ENCODE data around the gene CNPY1. TPM values are rescaled to one million over a fixed set of nuclear protein-coding genes. Genes with fewer than 3 reads are reported as not detected.
"Not testable (repeated sequence)": the region's sequence is repeated elsewhere in the genome, so short reads cannot be mapped to it uniquely, and the experiment has no call there.

Gene CNPY1
- total RNA-seq, 2 donors from 2014 or later: not detected

- no peak for DNase-seq
- no peak overlapping the region for H3K9ac ChIP-seq (ENCODE audit: low read depth in 2 of 2, low read length in 2 of 2)
- H3K27me3 ChIP-seq: peaks cover 3% of the 10 kb centered on the region
- H3K4me3 ChIP-seq: no peak overlapping the region
- no peak overlapping the region for H3K27ac ChIP-seq
- H3K4me1 ChIP-seq: no peaks in the 10 kb centered on the region
- intact Hi-C loops (cut with DNase I): no loop called here
- H3K9me3 ChIP-seq: no peaks in the 10 kb centered on the region
- H3K36me3 ChIP-seq: no peaks in the 10 kb centered on the region
- TF ChIP-seq CTCF (IDR thresholded peaks at IDR 0.05): no peak
These were observed 22.3 kb downstream of the CNPY1 start for GRCh38 chr7:155524018-155524556.

GRCh38 chr7:155523168-155523675, 23.1 kb downstream of the CNPY1 start:
- Histone ChIP-seq H3K4me1 (no peaks in the 10 kb centered on the region), H3K9ac (ENCODE audit: low read depth in 2 of 2, low read length in 2 of 2) (no peak overlapping the region), H3K9me3 (no peaks in the 10 kb centered on the region), H3K4me3 (no peak overlapping the region), H3K27me3 (peaks cover 3% of the 10 kb centered on the region), H3K36me3 (no peaks in the 10 kb centered on the region), H3K27ac (no peak overlapping the region)
- intact Hi-C loops (cut with DNase I): no loop called here
- no peak for DNase-seq
- TF ChIP-seq CTCF (IDR thresholded peaks at IDR 0.05): no peak

GRCh38 chr7:155521743-155522398, 24.5 kb downstream of the CNPY1 start:
- Histone ChIP-seq H3K4me1 (no peaks in the 10 kb centered on the region), H3K9ac (ENCODE audit: low read depth in 2 of 2, low read length in 2 of 2) (no peak overlapping the region), H3K27ac (no peak overlapping the region), H3K9me3 (no peaks in the 10 kb centered on the region), H3K4me3 (no peak overlapping the region), H3K27me3 (peaks cover 3% of the 10 kb centered on the region), H3K36me3 (no peaks in the 10 kb centered on the region)
- DNase-seq: no peak
- intact Hi-C loops (cut with DNase I): no loop called here
- TF ChIP-seq CTCF (IDR thresholded peaks at IDR 0.05): no peak

- H3K9me3 ChIP-seq: no peaks in the 10 kb centered on the region
- no peak overlapping the region for H3K4me3 ChIP-seq
- TF ChIP-seq CTCF (IDR thresholded peaks at IDR 0.05): no peak
- intact Hi-C loops (cut with DNase I): no loop called here
- H3K9ac ChIP-seq (ENCODE audit: low read depth in 2 of 2, low read length in 2 of 2): no peak overlapping the region
- H3K27ac ChIP-seq: no peak overlapping the region
- peaks cover 3% of the 10 kb centered on the region for H3K27me3 ChIP-seq
- no peaks in the 10 kb centered on the region for H3K4me1 ChIP-seq
- no peak for DNase-seq
- H3K36me3 ChIP-seq: no peaks in the 10 kb centered on the region
These were observed 25.2 kb downstream of the CNPY1 start for GRCh38 chr7:155521007-155521742.

GRCh38 chr7:155520114-155520513, 26.2 kb downstream of the CNPY1 start:
- no peak for TF ChIP-seq CTCF (IDR thresholded peaks at IDR 0.05)
- DNase-seq: no peak
- H3K9ac ChIP-seq (ENCODE audit: low read depth in 2 of 2, low read length in 2 of 2): no peak overlapping the region
- no peak overlapping the region for H3K27ac ChIP-seq
- no peaks in the 10 kb centered on the region for H3K36me3 ChIP-seq
- peaks cover 3% of the 10 kb centered on the region for H3K27me3 ChIP-seq
- H3K4me1 ChIP-seq: no peaks in the 10 kb centered on the region
- H3K9me3 ChIP-seq: no peaks in the 10 kb centered on the region
- intact Hi-C loops (cut with DNase I): no loop called here
- H3K4me3 ChIP-seq: no peak overlapping the region

- H3K4me1 ChIP-seq; H3K36me3 ChIP-seq; DNase-seq; H3K27me3 ChIP-seq; H3K9ac ChIP-seq (ENCODE audit: low read depth in 2 of 2, low read length in 2 of 2); intact Hi-C loops (cut with DNase I); H3K9me3 ChIP-seq; H3K27ac ChIP-seq; H3K4me3 ChIP-seq: not testable (repeated sequence)
These were observed 27.0 kb downstream of the CNPY1 start for GRCh38 chr7:155519358-155519757.
